Ascending aorta (tissue), 2 donors: Measurements from ENCODE around the gene OR4X1. TPM values are rescaled to one million over a fixed set of nuclear protein-coding genes. Genes with fewer than 3 reads are reported as not detected.
"Not testable (repeated sequence)": the region's sequence is repeated elsewhere in the genome, so short reads cannot be mapped to it uniquely, and the experiment has no call there.

ENCODE experiments used
- DNase-seq, 2 donors: peaks; one replicate each; pipeline ENCODE4 v3.0.0-alpha.2; 2019; ENCODE audit warnings: low spot score in 2 of 2
- H3K27ac ChIP-seq, 2 donors: fragments of 200-600 bp; sonication (generic); one replicate each; pipeline ENCODE4 v1.5.1; 2016 to 2017; ENCODE audit warnings: mild to moderate bottlenecking in 1 of 2
- H3K27me3 ChIP-seq: fragments of 200-600 bp; sonication (generic); one replicate; pipeline ENCODE4 v1.5.1; 2017
- H3K36me3 ChIP-seq, 2 donors: fragments of 200-600 bp; sonication (generic); one replicate each; pipeline ENCODE4 v1.5.1; 2016
- H3K4me1 ChIP-seq, 2 donors: fragments of 200-600 bp; sonication (generic); one replicate each; pipeline ENCODE4 v1.5.1; 2016 to 2017; ENCODE audit warnings: mild to moderate bottlenecking in 1 of 2
- H3K4me3 ChIP-seq, 2 donors: fragments of 200-600 bp; sonication (generic); one replicate each; pipeline ENCODE4 v1.5.1; 2016 to 2017; ENCODE audit warnings: mild to moderate bottlenecking in 1 of 2
- H3K9me3 ChIP-seq, 2 donors: fragments of 200-600 bp; sonication (generic); one replicate each; pipeline ENCODE4 v1.5.1; 2016
- intact Hi-C: fragments of 100-400 bp; cut with DNase I; formaldehyde crosslinking; loops from one replicate; pipeline ENCODE4 v1.15.1; 2023
- total RNA-seq: library from RNA; depleted of rRNA; stranded (reverse); fragments of >200 nt; gene quantifications from one replicate; pipeline ENCODE4 v1.1.0, GENCODE V29; 2016
- TF ChIP-seq, protein P1 (sequence below), 3 experiments: fragments of 200-600 bp in 2 of 3; fragments of 450-650 bp in 1 of 3; sonication (generic) in 2 of 3; IDR thresholded peaks; one replicate each; pipeline ENCODE4 v1.5.1; 2016 to 2019; ENCODE audit warnings: antibody characterized with exemption in 3 of 3, mild to moderate bottlenecking in 1 of 3, moderate library complexity in 1 of 3

Gene OR4X1
- total RNA-seq, 1 donor from 2014 or later = not detected

DNA sequence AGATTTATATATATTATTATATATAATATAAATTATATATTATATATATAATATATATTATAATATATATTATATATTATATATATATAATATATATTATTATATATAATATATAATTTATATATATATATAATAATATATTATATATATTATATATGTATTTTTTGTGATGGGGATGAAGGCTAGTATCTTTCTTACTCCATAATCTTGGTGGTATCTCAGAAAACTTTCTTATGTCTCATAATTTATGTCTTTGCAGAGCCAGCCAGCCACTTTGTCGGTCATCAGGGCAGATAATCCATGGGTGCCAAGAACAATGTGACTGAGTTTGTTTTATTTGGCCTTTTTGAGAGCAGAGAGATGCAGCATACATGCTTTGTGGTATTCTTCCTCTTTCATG, 42.3 kb downstream of the OR4X1 start, which contains the start of gene OR4S1:
Gene OR4S1 (plus strand): TSS at position 301 of the 400 bp plus-strand sequence. CDS start 0 bp downstream, at position 301.
- H3K4me3 ChIP-seq = no peak within 1 kb of the TSS
- intact Hi-C loops = no loop called here
- no peak within 1 kb of the TSS for H3K27ac ChIP-seq
- TF ChIP-seq, protein P1, sequence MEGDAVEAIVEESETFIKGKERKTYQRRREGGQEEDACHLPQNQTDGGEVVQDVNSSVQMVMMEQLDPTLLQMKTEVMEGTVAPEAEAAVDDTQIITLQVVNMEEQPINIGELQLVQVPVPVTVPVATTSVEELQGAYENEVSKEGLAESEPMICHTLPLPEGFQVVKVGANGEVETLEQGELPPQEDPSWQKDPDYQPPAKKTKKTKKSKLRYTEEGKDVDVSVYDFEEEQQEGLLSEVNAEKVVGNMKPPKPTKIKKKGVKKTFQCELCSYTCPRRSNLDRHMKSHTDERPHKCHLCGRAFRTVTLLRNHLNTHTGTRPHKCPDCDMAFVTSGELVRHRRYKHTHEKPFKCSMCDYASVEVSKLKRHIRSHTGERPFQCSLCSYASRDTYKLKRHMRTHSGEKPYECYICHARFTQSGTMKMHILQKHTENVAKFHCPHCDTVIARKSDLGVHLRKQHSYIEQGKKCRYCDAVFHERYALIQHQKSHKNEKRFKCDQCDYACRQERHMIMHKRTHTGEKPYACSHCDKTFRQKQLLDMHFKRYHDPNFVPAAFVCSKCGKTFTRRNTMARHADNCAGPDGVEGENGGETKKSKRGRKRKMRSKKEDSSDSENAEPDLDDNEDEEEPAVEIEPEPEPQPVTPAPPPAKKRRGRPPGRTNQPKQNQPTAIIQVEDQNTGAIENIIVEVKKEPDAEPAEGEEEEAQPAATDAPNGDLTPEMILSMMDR (IDR thresholded peaks at IDR 0.05) = no peak
- no peaks in the 10 kb centered on the region for H3K36me3 ChIP-seq
- no peaks in the 10 kb centered on the region for H3K9me3 ChIP-seq
- no peak for DNase-seq
- H3K27me3 ChIP-seq = no peaks in the 10 kb centered on the region
- H3K4me1 ChIP-seq = no peaks in the 10 kb centered on the region

DNA sequence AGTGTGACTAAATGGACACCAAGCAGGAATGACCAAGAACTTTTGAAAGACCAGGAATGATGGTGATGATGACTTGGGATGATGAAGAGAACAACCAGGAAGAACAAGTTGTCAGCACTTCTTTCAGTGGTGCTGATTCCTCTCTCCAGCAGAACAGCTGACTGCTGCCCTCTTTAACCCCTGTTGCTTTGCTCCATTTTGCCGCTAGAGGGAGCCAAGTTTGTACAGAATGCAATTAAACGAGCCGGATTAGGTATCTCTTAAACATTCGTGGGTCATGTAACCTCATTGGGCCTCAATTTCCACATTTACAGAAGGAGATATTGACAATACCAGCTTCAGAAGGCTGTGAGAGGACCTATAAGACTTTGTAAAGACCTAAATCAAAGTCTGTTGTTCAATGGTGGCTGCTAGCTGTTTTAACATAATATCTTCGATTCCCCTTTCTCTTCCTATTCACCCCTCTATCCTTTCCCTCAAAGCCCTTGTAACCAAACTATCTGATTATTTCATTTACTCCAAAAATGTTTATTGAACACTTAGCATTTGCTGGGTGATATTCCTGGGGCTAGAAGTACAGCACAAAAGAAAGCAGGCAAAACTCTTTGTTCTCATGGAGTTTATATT, 44.2 kb downstream of the OR4X1 start:
- no peak for DNase-seq

DNA sequence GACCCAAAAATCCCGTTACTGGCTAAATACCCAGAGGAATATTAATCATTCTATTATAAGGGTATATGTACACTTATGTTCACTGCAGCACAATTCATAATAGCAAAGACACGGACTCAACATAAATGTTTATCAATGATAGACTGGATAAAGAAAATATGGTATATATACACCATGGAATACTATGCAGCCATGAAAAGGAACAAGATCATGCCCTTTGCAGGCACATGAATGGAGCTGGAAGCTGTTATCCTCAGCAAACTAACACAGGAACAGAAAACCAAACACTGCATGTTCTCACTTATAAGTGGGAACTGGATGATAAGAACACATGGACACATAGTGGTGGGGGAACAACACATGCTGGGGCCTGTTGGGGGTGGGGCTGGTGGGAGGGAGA, 49.9 kb downstream of the OR4X1 start:
- intact Hi-C loops, H3K27me3 ChIP-seq: not testable (repeated sequence)

More for the DNA sequence above, 44.2 kb downstream of the OR4X1 start:
- no peaks in the 10 kb centered on the region for H3K4me1 ChIP-seq
- no peak overlapping the region for H3K4me3 ChIP-seq
- H3K36me3 ChIP-seq = no peaks in the 10 kb centered on the region
- H3K27ac ChIP-seq = no peak overlapping the region
- intact Hi-C loops = no loop called here
- H3K9me3 ChIP-seq = no peaks in the 10 kb centered on the region
- no peaks in the 10 kb centered on the region for H3K27me3 ChIP-seq
- TF ChIP-seq, protein P1 (IDR thresholded peaks at IDR 0.05) = peak in 2 of 3 experiments; percentile 49 to 60

More for the DNA sequence above, 49.9 kb downstream of the OR4X1 start:
- not testable (repeated sequence) for H3K4me1 ChIP-seq, H3K4me3 ChIP-seq, H3K36me3 ChIP-seq, H3K27ac ChIP-seq, DNase-seq, H3K9me3 ChIP-seq

Other genes starting within 250 kb of the OR4X1 start
- not detected for gene OR4B1, start 47.1 kb upstream of the OR4X1 start, total RNA-seq
- gene OR4X2, start 18.8 kb upstream of the OR4X1 start, total RNA-seq = not detected
- gene OR4S1, start 42.4 kb downstream of the OR4X1 start, total RNA-seq = not detected
- gene OR4C3, start 61.1 kb downstream of the OR4X1 start, total RNA-seq = not detected
- not detected for gene OR4C5, start 102.6 kb downstream of the OR4X1 start, total RNA-seq
- gene OR4A47, start 224.9 kb downstream of the OR4X1 start, total RNA-seq = not detected